ENCODE data around the gene RMND5B. TPM values are rescaled to one million over a fixed set of nuclear protein-coding genes. Genes with fewer than 3 reads are reported as not detected.

Gene RMND5B
- total and polyA plus RNA-seq, 2 of the 13 experiments (the other 11 are each of a cell fraction or from before 2014, with no cell fraction given): 18.6 to 20.4 TPM

DNA sequence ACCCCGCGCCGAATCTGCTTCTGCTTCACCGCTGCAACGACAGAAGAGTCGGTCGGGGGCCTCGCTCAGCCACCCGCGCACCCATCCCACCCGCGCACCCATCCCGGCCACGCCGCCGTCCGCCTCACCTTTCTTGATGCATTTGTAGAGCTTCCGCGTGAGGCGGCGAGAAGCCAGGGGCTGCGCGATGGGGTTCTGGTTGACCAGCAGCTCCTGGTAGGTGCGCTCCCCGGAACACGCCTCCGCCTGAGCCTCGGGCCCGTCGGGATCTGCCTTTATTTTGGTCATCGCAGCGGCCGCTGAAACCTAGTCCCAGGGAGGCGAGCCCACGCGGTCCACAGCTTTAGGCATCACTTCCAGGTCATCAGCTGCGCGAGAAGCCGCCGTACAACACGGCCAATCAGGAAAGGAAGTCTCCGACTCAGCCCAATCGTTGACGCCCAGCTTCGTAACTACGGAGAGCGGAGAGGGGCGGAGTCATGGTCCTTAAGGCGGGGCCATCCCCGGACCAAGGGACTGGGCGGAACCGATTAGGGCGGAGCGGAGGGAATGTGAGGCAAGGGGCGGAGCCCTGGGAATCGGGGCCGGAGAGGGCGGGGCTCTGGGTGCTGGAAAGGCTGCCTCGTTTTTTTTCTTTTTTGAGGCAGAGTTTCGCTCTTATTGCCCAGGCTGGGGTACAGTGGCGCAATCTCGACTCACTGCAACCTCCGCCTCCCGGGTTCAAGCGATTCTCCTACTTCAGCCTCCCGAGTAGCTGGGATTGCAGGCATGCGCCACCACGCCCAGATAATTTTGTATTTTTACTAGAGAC lies 22.9 kb downstream of the RMND5B start, which contains the start of gene NHP2 (continued):
- TF ChIP-seq, protein P1, sequence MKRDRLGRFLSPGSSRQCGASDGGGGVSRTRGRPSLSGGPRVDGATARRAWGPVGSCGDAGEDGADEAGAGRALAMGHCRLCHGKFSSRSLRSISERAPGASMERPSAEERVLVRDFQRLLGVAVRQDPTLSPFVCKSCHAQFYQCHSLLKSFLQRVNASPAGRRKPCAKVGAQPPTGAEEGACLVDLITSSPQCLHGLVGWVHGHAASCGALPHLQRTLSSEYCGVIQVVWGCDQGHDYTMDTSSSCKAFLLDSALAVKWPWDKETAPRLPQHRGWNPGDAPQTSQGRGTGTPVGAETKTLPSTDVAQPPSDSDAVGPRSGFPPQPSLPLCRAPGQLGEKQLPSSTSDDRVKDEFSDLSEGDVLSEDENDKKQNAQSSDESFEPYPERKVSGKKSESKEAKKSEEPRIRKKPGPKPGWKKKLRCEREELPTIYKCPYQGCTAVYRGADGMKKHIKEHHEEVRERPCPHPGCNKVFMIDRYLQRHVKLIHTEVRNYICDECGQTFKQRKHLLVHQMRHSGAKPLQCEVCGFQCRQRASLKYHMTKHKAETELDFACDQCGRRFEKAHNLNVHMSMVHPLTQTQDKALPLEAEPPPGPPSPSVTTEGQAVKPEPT (CRISPR knock-in tag; IDR thresholded peaks at IDR 0.05; ENCODE audit: low read depth): no peak
- TF ChIP-seq ZNF234 (CRISPR knock-in tag; conservative IDR thresholded peaks at IDR 0.05) (no peak), TOPORS (CRISPR knock-in tag; IDR thresholded peaks at IDR 0.05) (0 out of 2 replicates have a peak, but pooled peaks have one; percentile 48), CENPT (CRISPR knock-in tag; IDR thresholded peaks at IDR 0.05; ENCODE audit: low read depth) (no peak), ZBTB38 (CRISPR knock-in tag; IDR thresholded peaks at IDR 0.05) (peak; percentile 47; the same call in 1 of the 2 replicates), CHD2 (IDR thresholded peaks at IDR 0.05; ENCODE audit: low read depth, low read length) (peak; percentile 68; the same call in 1 of the 2 replicates), KDM5B (CRISPR knock-in tag; IDR thresholded peaks at IDR 0.05; ENCODE audit: borderline replicate concordance) (peak; percentile 34; the same call in 1 of the 2 replicates), KDM5A (IDR thresholded peaks at IDR 0.05; ENCODE audit: borderline replicate concordance, low read length) (peak; percentile 88), KMT2A (CRISPR knock-in tag; IDR thresholded peaks at IDR 0.05) (peak; percentile 73), XRCC5 (optimal IDR thresholded peaks at IDR 0.05; ENCODE audit: low read length) (peak; percentile 37), GATAD1 (CRISPR knock-in tag; IDR thresholded peaks at IDR 0.05) (peak; percentile 98), ZNF343 (CRISPR knock-in tag; IDR thresholded peaks at IDR 0.05) (0 out of 2 replicates have a peak, but pooled peaks have one; percentile 56), ZNF878 (CRISPR knock-in tag; IDR thresholded peaks at IDR 0.05) (no peak), RNF2 (conservative IDR thresholded peaks at IDR 0.05; ENCODE audit: low read depth) (peak; percentile 57; the same call in 1 of the 2 replicates), PHF21A (CRISPR knock-in tag; IDR thresholded peaks at IDR 0.05) (peak; percentile 81), JUN (CRISPR knock-in tag; IDR thresholded peaks at IDR 0.05) (no peak), YEATS4 (CRISPR knock-in tag; IDR thresholded peaks at IDR 0.05; ENCODE audit: borderline replicate concordance) (peak; percentile 60; the same call in 1 of the 2 replicates), ZMYM4 (CRISPR knock-in tag; IDR thresholded peaks at IDR 0.05) (peak; percentile 89), ZFYVE20 (CRISPR knock-in tag; IDR thresholded peaks at IDR 0.05; ENCODE audit: borderline replicate concordance, low read depth) (no peak), PRPF4 (IDR thresholded peaks at IDR 0.05; ENCODE audit: low read depth, low read length, poor library complexity, severe bottlenecking) (no peak), MEIS1 (CRISPR knock-in tag; IDR thresholded peaks at IDR 0.05; ENCODE audit: borderline replicate concordance) (no peak), ZNF33A (CRISPR knock-in tag; IDR thresholded peaks at IDR 0.05; ENCODE audit: borderline replicate concordance) (no peak), TMF1 (CRISPR knock-in tag; IDR thresholded peaks at IDR 0.05; ENCODE audit: low read depth) (peak; percentile 62; the same call in 1 of the 2 replicates), ZNF761 (CRISPR knock-in tag; conservative IDR thresholded peaks at IDR 0.05) (no peak), ZNF549 (CRISPR knock-in tag; IDR thresholded peaks at IDR 0.05) (no peak)
- TF ChIP-seq, protein P2, sequence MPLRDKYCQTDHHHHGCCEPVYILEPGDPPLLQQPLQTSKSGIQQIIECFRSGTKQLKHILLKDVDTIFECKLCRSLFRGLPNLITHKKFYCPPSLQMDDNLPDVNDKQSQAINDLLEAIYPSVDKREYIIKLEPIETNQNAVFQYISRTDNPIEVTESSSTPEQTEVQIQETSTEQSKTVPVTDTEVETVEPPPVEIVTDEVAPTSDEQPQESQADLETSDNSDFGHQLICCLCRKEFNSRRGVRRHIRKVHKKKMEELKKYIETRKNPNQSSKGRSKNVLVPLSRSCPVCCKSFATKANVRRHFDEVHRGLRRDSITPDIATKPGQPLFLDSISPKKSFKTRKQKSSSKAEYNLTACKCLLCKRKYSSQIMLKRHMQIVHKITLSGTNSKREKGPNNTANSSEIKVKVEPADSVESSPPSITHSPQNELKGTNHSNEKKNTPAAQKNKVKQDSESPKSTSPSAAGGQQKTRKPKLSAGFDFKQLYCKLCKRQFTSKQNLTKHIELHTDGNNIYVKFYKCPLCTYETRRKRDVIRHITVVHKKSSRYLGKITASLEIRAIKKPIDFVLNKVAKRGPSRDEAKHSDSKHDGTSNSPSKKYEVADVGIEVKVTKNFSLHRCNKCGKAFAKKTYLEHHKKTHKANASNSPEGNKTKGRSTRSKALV (CRISPR knock-in tag; IDR thresholded peaks at IDR 0.05): no peak

All from HepG2 (cell line).